T-helper 1 cell treated with Interleukin-12 subunit alpha and Interleukin-12 subunit beta and Interleukin-4 antibody, amounts not matched to agents 30 μg/mL and 1 μg/mL, for 36 hours (primary cell): ENCODE measurements around the gene SCAMP5.
A peak's percentile ranks its signal among the peaks of the same experiment; 100 is the strongest.

ENCODE experiments used
- H3K27ac Mint-ChIP-seq: one replicate; pipeline ENCODE4 v1.8.0; 2021; ENCODE audit warnings: mild to moderate bottlenecking, mixed read lengths
- H3K27me3 Mint-ChIP-seq: one replicate; pipeline ENCODE4 v1.8.0; 2021; ENCODE audit warnings: low read depth, mixed read lengths
- H3K36me3 Mint-ChIP-seq: one replicate; pipeline ENCODE4 v1.8.0; 2021; ENCODE audit warnings: low read depth, mixed read lengths
- H3K4me1 Mint-ChIP-seq: one replicate; pipeline ENCODE4 v1.8.0; 2021; ENCODE audit warnings: low read depth, mixed read lengths
- H3K4me3 Mint-ChIP-seq: one replicate; pipeline ENCODE4 v1.8.0; 2021; ENCODE audit warnings: mild to moderate bottlenecking, moderate library complexity, mixed read lengths
- H3K9me3 Mint-ChIP-seq: one replicate; pipeline ENCODE4 v1.8.0; 2021; ENCODE audit warnings: mixed read lengths

Gene SCAMP5

GRCh38 chr15:75037685-75038084, 42.3 kb downstream of the SCAMP5 start:
- H3K27me3 Mint-ChIP-seq = no peaks in the 10 kb centered on the region
- H3K27ac Mint-ChIP-seq = peak overlapping the region; percentile 60
- peaks cover 43% of the 10 kb centered on the region for H3K4me1 Mint-ChIP-seq
- no peaks in the 10 kb centered on the region for H3K9me3 Mint-ChIP-seq
- peak overlapping the region; percentile 33 for H3K4me3 Mint-ChIP-seq
- peaks cover 15% of the 10 kb centered on the region for H3K36me3 Mint-ChIP-seq

- H3K4me1 Mint-ChIP-seq = peaks cover 48% of the 10 kb centered on the region
- H3K27ac Mint-ChIP-seq = peak overlapping the region; percentile 58
- no peaks in the 10 kb centered on the region for H3K27me3 Mint-ChIP-seq
- peaks cover 15% of the 10 kb centered on the region for H3K36me3 Mint-ChIP-seq
- no peaks in the 10 kb centered on the region for H3K9me3 Mint-ChIP-seq
- H3K4me3 Mint-ChIP-seq = no peak overlapping the region
These were observed 42.9 kb downstream of the SCAMP5 start for GRCh38 chr15:75038231-75038630.

- Mint-ChIP-seq H3K27me3 (no peaks in the 10 kb centered on the region), H3K4me1 (peaks cover 65% of the 10 kb centered on the region), H3K9me3 (no peaks in the 10 kb centered on the region), H3K36me3 (peaks cover 22% of the 10 kb centered on the region), H3K27ac (peak overlapping the region; percentile 89), H3K4me3 (peak overlapping the region; percentile 80)
These were observed 47.6 kb downstream of the SCAMP5 start for GRCh38 chr15:75042730-75043508.

- Mint-ChIP-seq H3K27me3 (no peaks in the 10 kb centered on the region), H3K9me3 (no peaks in the 10 kb centered on the region), H3K4me3 (peak overlapping the region; percentile 80), H3K36me3 (peaks cover 25% of the 10 kb centered on the region), H3K4me1 (peaks cover 61% of the 10 kb centered on the region), H3K27ac (peak overlapping the region; percentile 89)
These were observed 48.3 kb downstream of the SCAMP5 start for GRCh38 chr15:75043509-75044257.

- H3K27me3 Mint-ChIP-seq = no peaks in the 10 kb centered on the region
- H3K9me3 Mint-ChIP-seq = no peaks in the 10 kb centered on the region
- H3K36me3 Mint-ChIP-seq = peaks cover 29% of the 10 kb centered on the region
- peak overlapping the region; percentile 89 for H3K27ac Mint-ChIP-seq
- H3K4me3 Mint-ChIP-seq = peak overlapping the region; percentile 80
- H3K4me1 Mint-ChIP-seq = peaks cover 54% of the 10 kb centered on the region
These were observed 49.0 kb downstream of the SCAMP5 start for GRCh38 chr15:75044258-75044878.

GRCh38 chr15:75045332-75046015, 50.1 kb downstream of the SCAMP5 start:
- Mint-ChIP-seq H3K36me3 (peaks cover 30% of the 10 kb centered on the region), H3K27me3 (no peaks in the 10 kb centered on the region), H3K9me3 (no peaks in the 10 kb centered on the region), H3K4me3 (peak overlapping the region; percentile 80), H3K27ac (peak overlapping the region; percentile 89), H3K4me1 (peaks cover 50% of the 10 kb centered on the region)

GRCh38 chr15:75048394-75048793, 53.0 kb downstream of the SCAMP5 start:
- Mint-ChIP-seq H3K4me3 (no peak overlapping the region), H3K27me3 (no peaks in the 10 kb centered on the region), H3K4me1 (peaks cover 41% of the 10 kb centered on the region), H3K9me3 (no peaks in the 10 kb centered on the region), H3K27ac (no peak overlapping the region), H3K36me3 (peaks cover 31% of the 10 kb centered on the region)

- Mint-ChIP-seq H3K27ac (no peak overlapping the region), H3K4me3 (no peak overlapping the region), H3K27me3 (no peaks in the 10 kb centered on the region), H3K36me3 (peaks cover 28% of the 10 kb centered on the region), H3K9me3 (no peaks in the 10 kb centered on the region), H3K4me1 (peaks cover 37% of the 10 kb centered on the region)
These were observed 54.0 kb downstream of the SCAMP5 start for GRCh38 chr15:75049392-75049791.

- H3K27ac Mint-ChIP-seq = no peak overlapping the region
- no peak overlapping the region for H3K4me3 Mint-ChIP-seq
- H3K27me3 Mint-ChIP-seq = no peaks in the 10 kb centered on the region
- H3K36me3 Mint-ChIP-seq = peaks cover 20% of the 10 kb centered on the region
- peaks cover 31% of the 10 kb centered on the region for H3K4me1 Mint-ChIP-seq
- no peaks in the 10 kb centered on the region for H3K9me3 Mint-ChIP-seq
These were observed 54.9 kb downstream of the SCAMP5 start for GRCh38 chr15:75050283-75050682.

GRCh38 chr15:75051191-75051608, 55.8 kb downstream of the SCAMP5 start:
- H3K4me3 Mint-ChIP-seq = no peak overlapping the region
- peaks cover 33% of the 10 kb centered on the region for H3K4me1 Mint-ChIP-seq
- peak overlapping the region; percentile 45 for H3K27ac Mint-ChIP-seq
- H3K36me3 Mint-ChIP-seq = peaks cover 22% of the 10 kb centered on the region
- H3K27me3 Mint-ChIP-seq = no peaks in the 10 kb centered on the region
- no peaks in the 10 kb centered on the region for H3K9me3 Mint-ChIP-seq

GRCh38 chr15:75051711-75052110, 56.3 kb downstream of the SCAMP5 start:
- Mint-ChIP-seq H3K9me3 (no peaks in the 10 kb centered on the region), H3K27ac (no peak overlapping the region), H3K4me3 (no peak overlapping the region), H3K36me3 (peaks cover 18% of the 10 kb centered on the region), H3K27me3 (no peaks in the 10 kb centered on the region), H3K4me1 (peaks cover 30% of the 10 kb centered on the region)

- Mint-ChIP-seq H3K27ac (no peak overlapping the region), H3K27me3 (no peaks in the 10 kb centered on the region), H3K36me3 (peaks cover 18% of the 10 kb centered on the region), H3K4me3 (no peak overlapping the region), H3K4me1 (peaks cover 23% of the 10 kb centered on the region), H3K9me3 (no peaks in the 10 kb centered on the region)
These were observed 57.8 kb downstream of the SCAMP5 start for GRCh38 chr15:75052972-75053747.

GRCh38 chr15:75053748-75054125, 58.4 kb downstream of the SCAMP5 start:
- no peak overlapping the region for H3K4me3 Mint-ChIP-seq
- peaks cover 20% of the 10 kb centered on the region for H3K36me3 Mint-ChIP-seq
- no peak overlapping the region for H3K27ac Mint-ChIP-seq
- no peaks in the 10 kb centered on the region for H3K27me3 Mint-ChIP-seq
- peaks cover 28% of the 10 kb centered on the region for H3K4me1 Mint-ChIP-seq
- no peaks in the 10 kb centered on the region for H3K9me3 Mint-ChIP-seq
